DMS 273 (cell line): ENCODE results near the gene CALML4.
A peak's percentile ranks its signal among the peaks of the same experiment; 100 is the strongest.
"Not testable (repeated sequence)": the region's sequence is repeated elsewhere in the genome, so short reads cannot be mapped to it uniquely, and the experiment has no call there.

Source experiments
- DNase-seq: peaks from one replicate; lab custom pipeline; 2025; ENCODE audit not compliant: unreplicated experiment; lab: John Stamatoyannopoulos, UW

Gene CALML4

DNA sequence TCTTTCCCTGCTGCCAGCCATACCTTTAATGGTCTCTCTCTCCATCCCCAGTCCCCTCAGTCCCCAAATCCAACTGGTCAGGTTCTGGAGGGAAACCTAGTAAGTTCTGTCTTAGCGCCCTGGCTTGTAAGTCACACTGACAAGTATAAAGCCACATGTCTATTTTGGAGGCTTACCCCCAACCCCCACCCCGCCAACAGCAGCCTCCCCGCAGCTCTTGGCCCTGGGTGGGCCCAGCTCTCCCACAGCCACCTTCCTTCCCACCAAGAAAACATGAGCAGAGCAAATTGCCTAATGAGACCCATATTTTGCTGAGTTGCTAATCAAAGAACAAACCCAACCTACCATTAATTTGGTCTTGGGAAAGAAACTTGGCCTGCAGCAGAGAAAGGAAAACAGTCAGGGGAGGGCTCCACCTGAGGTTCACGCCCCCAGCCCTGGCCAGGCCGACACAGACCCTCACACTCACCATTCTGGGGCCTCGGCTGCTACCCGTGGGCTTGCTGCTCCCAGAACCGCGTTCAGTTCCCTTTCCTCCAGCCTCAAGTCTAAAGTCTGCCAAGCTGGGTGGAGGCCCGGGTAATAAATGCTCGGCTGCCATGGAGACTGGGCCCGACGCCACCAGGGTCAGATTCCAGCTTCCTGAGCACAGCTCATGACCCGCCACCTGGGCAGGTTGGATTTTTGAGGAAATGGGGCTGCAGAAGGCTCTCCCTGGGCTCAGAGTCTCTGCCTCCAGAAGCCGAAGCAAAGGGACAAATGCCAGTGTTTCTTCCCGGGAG lies at the start of gene CALML4:
Gene CALML4, minus strand, starts transcription at position 557 of the 782 bp plus-strand sequence. Its CDS starts 85 bp downstream, at position 472.
- DNase-seq, result peak; percentile 78

DNA sequence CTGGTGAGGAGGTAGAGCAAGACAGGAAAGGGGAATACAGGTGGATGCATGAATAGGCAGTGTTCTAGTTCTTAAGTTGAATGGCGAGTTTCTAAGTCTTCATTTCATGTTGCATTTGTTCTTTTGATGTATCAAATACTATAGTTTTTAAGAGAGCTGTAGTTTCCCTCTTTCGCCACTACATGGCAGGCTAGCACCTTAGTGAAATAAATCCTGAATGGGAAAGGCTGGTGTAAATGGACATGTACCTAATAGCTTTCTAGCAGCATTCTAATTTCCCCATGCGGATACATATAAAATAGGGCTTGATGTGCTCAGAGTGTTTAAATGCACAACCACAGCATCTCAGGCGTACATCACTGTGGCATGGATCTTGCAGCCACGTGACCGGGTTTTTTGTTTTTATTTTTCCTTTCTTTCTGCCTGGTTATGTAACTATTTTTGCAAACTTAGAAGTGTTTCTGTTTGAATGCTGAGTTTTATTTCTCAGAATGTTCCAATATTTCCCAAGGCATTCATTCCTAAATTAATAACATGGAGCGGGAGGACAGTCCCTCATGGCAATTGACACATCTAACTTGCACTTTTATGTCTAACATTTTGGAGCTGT lies 47.9 kb upstream of the CALML4 start:
- peak; percentile 84 for DNase-seq

GRCh38 chr15:68249058-68249713 lies 44.1 kb upstream of the CALML4 start:
- no peak for DNase-seq

- no peak for DNase-seq
These were observed 39.1 kb upstream of the CALML4 start for GRCh38 chr15:68244235-68244634.

GRCh38 chr15:68241088-68241935 lies 36.2 kb upstream of the CALML4 start:
- DNase-seq, result no peak

- no peak for DNase-seq
These were observed 33.9 kb upstream of the CALML4 start for GRCh38 chr15:68239025-68239424.

- DNase-seq, result no peak
These were observed 29.9 kb upstream of the CALML4 start for GRCh38 chr15:68235022-68235421.

GRCh38 chr15:68234520-68234919 lies 29.4 kb upstream of the CALML4 start:
- DNase-seq, result not testable (repeated sequence)

DNA sequence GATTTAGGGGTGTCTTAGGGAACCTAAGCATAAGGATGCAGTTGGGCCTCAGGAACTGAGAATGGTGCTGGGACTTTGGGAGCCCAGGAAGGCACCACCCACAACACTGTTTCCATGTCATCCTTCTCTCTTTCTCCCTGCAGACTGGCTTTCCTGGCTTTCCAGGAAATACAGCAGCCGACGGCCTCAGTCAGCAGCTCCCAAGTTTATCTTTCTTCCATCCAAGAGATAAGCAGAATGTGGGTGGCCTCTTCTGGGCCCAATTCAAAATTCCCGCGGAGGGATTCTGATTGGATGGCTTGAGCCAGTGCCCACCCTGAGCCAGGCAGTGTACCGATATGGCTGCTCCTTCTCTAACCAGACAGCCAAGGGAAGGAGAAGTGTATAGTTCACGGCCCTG lies 28.9 kb upstream of the CALML4 start:
- no peak for DNase-seq

GRCh38 chr15:68232937-68233336 lies 27.8 kb upstream of the CALML4 start:
- no peak for DNase-seq

DNA sequence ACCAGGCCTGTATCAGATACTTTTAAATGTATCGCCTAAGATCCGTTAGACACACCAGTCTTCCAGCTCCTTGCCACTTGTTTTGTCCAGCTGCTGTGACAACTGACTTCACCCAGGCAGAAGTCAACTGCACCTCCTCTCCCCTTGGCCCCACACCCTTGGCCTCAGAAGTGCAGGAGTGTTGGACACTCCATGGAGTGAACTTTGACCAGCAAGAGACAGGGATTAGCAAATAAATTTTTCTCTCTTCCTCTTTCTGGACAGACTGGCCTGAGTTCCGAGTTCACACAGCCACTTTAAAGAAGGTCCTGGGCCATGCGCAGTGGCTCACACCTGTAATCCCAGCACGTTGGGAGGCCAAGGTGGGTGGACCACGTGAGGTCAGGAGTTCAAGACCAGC lies 27.3 kb upstream of the CALML4 start:
- DNase-seq, result no peak

DNA sequence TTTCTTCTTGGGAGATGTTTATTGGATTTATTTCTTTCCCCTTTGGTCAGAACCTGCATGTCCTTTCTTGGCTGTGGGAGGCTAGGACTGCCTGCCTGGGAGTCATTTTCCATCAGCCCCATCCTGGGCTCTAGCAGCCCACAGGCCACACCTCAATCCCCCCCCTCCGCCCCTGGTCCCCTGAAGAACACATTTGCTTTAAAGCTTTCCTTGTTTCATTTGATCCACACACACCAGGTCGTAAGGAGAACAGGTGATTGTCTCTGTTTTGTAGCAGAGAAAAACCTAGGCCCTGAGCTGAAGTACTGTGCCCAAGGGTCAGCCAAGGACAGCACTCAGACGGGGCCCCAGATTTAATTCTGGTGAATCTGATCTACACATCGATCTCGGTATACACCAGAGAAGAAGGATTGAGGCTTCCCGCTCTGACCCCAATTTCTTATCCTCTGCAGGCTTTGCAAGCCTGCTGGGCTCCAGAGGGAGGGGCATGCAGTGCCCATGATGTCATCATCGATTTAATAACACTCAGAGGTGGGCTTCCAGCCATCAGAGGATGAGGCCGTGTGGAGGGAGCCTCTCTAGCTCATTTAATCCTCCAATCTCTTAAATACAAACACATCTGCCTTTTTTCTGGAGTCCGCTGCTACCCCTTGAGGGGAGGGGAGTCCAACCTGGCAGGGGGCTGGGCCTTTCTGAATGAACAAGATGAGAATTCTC lies 26.1 kb upstream of the CALML4 start:
- peak; percentile 37 for DNase-seq

DNA sequence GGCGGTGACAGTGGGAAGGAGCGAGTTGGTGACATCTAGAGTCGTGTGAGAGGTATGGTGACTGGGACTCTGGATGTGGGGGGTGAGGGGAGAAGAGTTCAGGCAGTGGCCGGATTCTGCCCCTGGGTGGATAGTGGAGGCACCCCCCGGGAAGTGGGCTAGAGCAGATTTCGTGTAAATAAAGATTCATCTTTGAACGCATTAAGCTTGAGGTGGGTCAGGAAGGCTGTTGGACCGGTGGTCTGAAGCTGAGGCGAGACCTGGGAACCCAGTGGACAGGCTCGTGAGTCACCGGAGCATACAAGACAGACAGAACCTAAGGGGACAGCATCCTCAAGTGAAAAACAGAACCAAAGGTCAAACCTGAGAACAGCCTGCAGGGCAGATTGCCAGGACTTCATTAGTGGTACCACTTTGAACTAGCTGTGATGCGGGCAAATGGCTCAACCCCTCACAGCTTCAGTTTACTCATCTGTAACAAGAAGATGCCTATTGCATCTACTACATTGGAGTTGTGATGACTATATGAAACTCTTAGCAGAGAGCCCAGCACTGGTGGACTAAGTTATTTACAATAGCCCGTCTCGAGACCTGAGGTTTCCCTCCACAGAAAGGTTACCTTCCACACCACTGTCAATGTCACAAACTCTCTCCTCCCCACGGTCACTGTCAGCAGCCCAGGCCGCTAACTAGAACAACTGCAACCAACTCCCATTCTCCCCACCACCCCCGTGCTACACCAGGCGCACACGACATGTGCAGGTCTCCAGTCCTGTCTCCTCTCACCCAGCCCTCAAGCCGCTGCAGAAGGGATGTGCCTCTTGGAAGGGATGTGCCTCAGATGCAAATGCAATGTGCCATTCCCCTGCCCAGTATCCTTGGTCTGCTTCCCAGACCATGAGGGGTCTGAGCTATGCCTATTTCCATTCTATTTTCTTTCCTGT lies 25.3 kb upstream of the CALML4 start:
- DNase-seq, result peak; percentile 68

DNA sequence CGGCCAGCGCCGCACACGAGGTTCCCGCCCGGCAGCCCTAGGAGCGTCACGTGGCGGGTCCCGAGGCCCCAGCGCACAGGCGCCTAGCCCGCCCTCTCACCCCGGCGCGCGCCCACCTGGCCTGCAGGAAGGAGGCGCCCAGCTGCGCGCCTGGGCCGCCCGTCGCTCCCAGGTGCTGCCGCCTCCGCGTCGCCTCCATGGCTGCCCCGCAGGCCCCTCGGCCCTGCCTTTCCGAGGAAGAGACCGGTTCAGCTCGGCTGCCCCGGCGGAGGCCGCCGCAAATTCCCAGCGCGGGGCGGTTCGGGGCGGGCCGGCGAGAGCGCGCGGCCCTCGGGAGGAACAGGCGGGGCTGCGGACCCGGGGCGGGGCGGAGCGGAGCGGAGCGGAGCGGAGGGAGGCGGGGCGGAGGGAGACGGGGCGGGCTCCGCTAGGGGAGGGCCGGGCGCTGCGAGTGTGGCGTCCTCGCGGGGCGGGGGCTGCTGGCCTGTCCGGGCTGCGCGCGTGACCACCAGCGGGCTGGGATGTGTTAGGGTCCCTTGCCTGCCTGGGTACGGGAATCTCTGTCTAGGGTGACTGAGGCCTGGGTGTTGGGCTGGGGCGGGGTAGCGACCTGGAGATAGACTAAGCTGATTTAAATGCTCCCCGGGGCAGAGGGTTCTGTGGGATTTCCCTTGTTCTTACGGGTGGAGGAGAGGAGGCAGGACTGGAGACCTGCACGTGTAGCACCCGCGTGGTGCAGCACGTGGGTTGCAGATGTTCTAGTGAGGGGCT lies 24.4 kb upstream of the CALML4 start, which contains the start of gene CLN6:
Gene CLN6, minus strand, starts transcription at position 343 of the 771 bp plus-strand sequence. Its CDS starts 144 bp downstream, at position 199.
- peak; percentile 90 for DNase-seq

- DNase-seq, result no peak
These were observed 23.8 kb upstream of the CALML4 start for GRCh38 chr15:68228971-68229385.

GRCh38 chr15:68228143-68228970 lies 23.2 kb upstream of the CALML4 start:
- peak; percentile 42 for DNase-seq

GRCh38 chr15:68227643-68228142 lies 22.6 kb upstream of the CALML4 start:
- DNase-seq, result peak; percentile 58
